Activated CD4-positive, alpha-beta memory T cell treated with anti-CD3 and anti-CD28 coated beads for 36 hours (primary cell): Measurements from ENCODE around the gene GSK3B. TPM values are rescaled to one million over a fixed set of nuclear protein-coding genes. Genes with fewer than 3 reads are reported as not detected.

Experiments
- CTCF ChIA-PET: fragments of 350-600 bp; sonication (Branson Sonifier 250); formaldehyde crosslinking; loops from one replicate; lab custom pipeline; 2021; ENCODE audit warnings: antibody characterized with exemption, inconsistent platforms; lab: Charles Lee
- POLR2A ChIA-PET: fragments of 350-600 bp; sonication (Branson Sonifier 250); formaldehyde crosslinking; loops from one replicate; lab custom pipeline; 2021; ENCODE audit warnings: antibody characterized with exemption; lab: Charles Lee
- DNase-seq: peaks from one replicate; pipeline ENCODE4 v3.0.0-alpha.2; 2020
- H3K27ac Mint-ChIP-seq: one replicate; pipeline ENCODE4 v1.8.0; 2021; ENCODE audit warnings: mixed read lengths
- H3K27me3 Mint-ChIP-seq: one replicate; pipeline ENCODE4 v1.8.0; 2021; ENCODE audit warnings: mixed read lengths
- H3K36me3 Mint-ChIP-seq: one replicate; pipeline ENCODE4 v1.8.0; 2021; ENCODE audit warnings: mixed read lengths
- H3K4me1 Mint-ChIP-seq: one replicate; pipeline ENCODE4 v1.8.0; 2021; ENCODE audit warnings: low read depth, mixed read lengths
- H3K4me3 Mint-ChIP-seq: one replicate; pipeline ENCODE4 v1.8.0; 2021; ENCODE audit warnings: mild to moderate bottlenecking, mixed read lengths
- H3K9me3 Mint-ChIP-seq: one replicate; pipeline ENCODE4 v1.8.0; 2021; ENCODE audit warnings: mixed read lengths
- intact Hi-C: fragments of 100-400 bp; cut with micrococcal nuclease; formaldehyde crosslinking; loops from one replicate; pipeline ENCODE4 v1.15.1; 2023
- total RNA-seq, 2 experiments: library from RNA; stranded (reverse); gene quantifications; one replicate each; pipeline ENCODE4 v1.2.3, GENCODE V29; 2021

The GSK3B gene
- total RNA-seq, 2 experiments from 2014 or later = 25.5 to 27.1 TPM

- CTCF ChIA-PET = no interaction called here
- H3K36me3 Mint-ChIP-seq = no peaks in the 10 kb centered on the region
- intact Hi-C loops = no loop called here
- peaks cover 3% of the 10 kb centered on the region for H3K27me3 Mint-ChIP-seq
- H3K27ac Mint-ChIP-seq = no peak overlapping the region
- no peaks in the 10 kb centered on the region for H3K9me3 Mint-ChIP-seq
- POLR2A ChIA-PET = no interaction called here
- no peaks in the 10 kb centered on the region for H3K4me1 Mint-ChIP-seq
- no peak overlapping the region for H3K4me3 Mint-ChIP-seq
- no peak for DNase-seq
These were observed 297.5 kb downstream of the GSK3B start for GRCh38 chr3:119796785-119797184.

GRCh38 chr3:119796368-119796767 is 297.9 kb downstream of the GSK3B start:
- intact Hi-C loops = no loop called here
- CTCF ChIA-PET = no interaction called here
- no peaks in the 10 kb centered on the region for H3K9me3 Mint-ChIP-seq
- DNase-seq = no peak
- no peak overlapping the region for H3K27ac Mint-ChIP-seq
- H3K36me3 Mint-ChIP-seq = no peaks in the 10 kb centered on the region
- peaks cover 3% of the 10 kb centered on the region for H3K27me3 Mint-ChIP-seq
- H3K4me3 Mint-ChIP-seq = no peak overlapping the region
- POLR2A ChIA-PET = no interaction called here
- no peaks in the 10 kb centered on the region for H3K4me1 Mint-ChIP-seq

- no peaks in the 10 kb centered on the region for H3K4me1 Mint-ChIP-seq
- H3K36me3 Mint-ChIP-seq = no peaks in the 10 kb centered on the region
- H3K27me3 Mint-ChIP-seq = peaks cover 3% of the 10 kb centered on the region
- H3K9me3 Mint-ChIP-seq = no peaks in the 10 kb centered on the region
- POLR2A ChIA-PET = no interaction called here
- no peak overlapping the region for H3K4me3 Mint-ChIP-seq
- intact Hi-C loops = no loop called here
- no peak overlapping the region for H3K27ac Mint-ChIP-seq
- CTCF ChIA-PET = no interaction called here
- DNase-seq = no peak
These were observed 298.4 kb downstream of the GSK3B start for GRCh38 chr3:119795849-119796248.

- H3K36me3 Mint-ChIP-seq = no peaks in the 10 kb centered on the region
- DNase-seq = no peak
- ChIA-PET CTCF (no interaction called here), POLR2A (no interaction called here)
- H3K9me3 Mint-ChIP-seq = no peaks in the 10 kb centered on the region
- no peak overlapping the region for H3K27ac Mint-ChIP-seq
- H3K4me3 Mint-ChIP-seq = no peak overlapping the region
- intact Hi-C loops = no loop called here
- H3K4me1 Mint-ChIP-seq = no peaks in the 10 kb centered on the region
- peaks cover 3% of the 10 kb centered on the region for H3K27me3 Mint-ChIP-seq
These were observed 299.2 kb downstream of the GSK3B start for GRCh38 chr3:119794971-119795612.

GRCh38 chr3:119794401-119794800 is 299.8 kb downstream of the GSK3B start:
- H3K27ac Mint-ChIP-seq = no peak overlapping the region
- DNase-seq = no peak
- CTCF ChIA-PET = no interaction called here
- H3K4me3 Mint-ChIP-seq = no peak overlapping the region
- POLR2A ChIA-PET = no interaction called here
- intact Hi-C loops = no loop called here
- no peaks in the 10 kb centered on the region for H3K36me3 Mint-ChIP-seq
- peaks cover 2% of the 10 kb centered on the region for H3K9me3 Mint-ChIP-seq
- H3K4me1 Mint-ChIP-seq = no peaks in the 10 kb centered on the region
- peaks cover 3% of the 10 kb centered on the region for H3K27me3 Mint-ChIP-seq

- Mint-ChIP-seq H3K4me1 (no peaks in the 10 kb centered on the region), H3K4me3 (no peak overlapping the region), H3K9me3 (peaks cover 4% of the 10 kb centered on the region), H3K27ac (no peak overlapping the region), H3K27me3 (peaks cover 1% of the 10 kb centered on the region), H3K36me3 (no peaks in the 10 kb centered on the region)
- POLR2A ChIA-PET = no interaction called here
- DNase-seq = no peak
- intact Hi-C loops = no loop called here
- CTCF ChIA-PET = interaction anchor here (0.6 kb wide), 1 partner anchor 131 kb away, joined by 3 read pairs; no protein-coding TSS in a partner anchor
These were observed 302.0 kb downstream of the GSK3B start for GRCh38 chr3:119792270-119792669.

DNA sequence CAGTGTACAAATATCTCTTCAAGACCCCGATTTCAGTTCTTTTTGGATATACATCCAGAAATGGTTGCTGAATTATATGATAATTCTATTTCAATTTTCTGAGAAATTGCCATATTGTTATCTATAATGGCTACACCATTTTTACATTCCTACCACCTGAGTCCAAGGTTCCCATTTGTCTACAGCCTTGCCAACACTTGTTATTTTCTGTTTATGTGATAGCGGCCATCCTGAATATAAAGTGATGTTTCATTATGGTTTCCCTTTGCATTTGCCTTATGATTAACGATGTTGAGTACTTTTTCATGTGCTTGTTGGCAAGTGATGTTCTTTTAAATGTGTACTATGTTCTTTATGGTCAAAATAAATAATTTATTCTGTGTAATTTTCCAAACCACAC is 303.9 kb downstream of the GSK3B start:
- H3K4me1 Mint-ChIP-seq = no peaks in the 10 kb centered on the region
- intact Hi-C loops = no loop called here
- ChIA-PET POLR2A (no interaction called here), CTCF (no interaction called here)
- DNase-seq = no peak
- peaks cover 4% of the 10 kb centered on the region for H3K9me3 Mint-ChIP-seq
- H3K4me3 Mint-ChIP-seq = no peak overlapping the region
- no peaks in the 10 kb centered on the region for H3K36me3 Mint-ChIP-seq
- H3K27ac Mint-ChIP-seq = no peak overlapping the region
- H3K27me3 Mint-ChIP-seq = peaks cover 1% of the 10 kb centered on the region

DNA sequence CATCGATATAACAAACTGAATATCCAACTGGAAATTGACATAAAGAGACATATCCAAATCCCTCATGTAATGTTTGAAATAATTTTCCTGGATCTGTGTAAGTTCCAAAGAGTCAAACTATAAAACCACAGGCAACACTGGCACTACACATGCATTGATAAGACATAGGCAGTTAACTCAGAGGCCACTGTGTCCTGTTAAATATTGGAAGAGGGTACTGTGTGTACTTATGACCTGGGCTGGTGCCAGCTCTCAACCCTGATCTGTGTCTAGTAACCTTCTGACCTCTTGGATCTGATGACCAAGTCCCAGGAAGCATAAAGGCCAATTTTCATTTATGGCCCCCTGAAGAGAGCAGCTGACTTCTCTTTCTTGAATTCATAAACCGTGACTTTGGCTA is 307.8 kb downstream of the GSK3B start:
- Mint-ChIP-seq H3K9me3 (peaks cover 4% of the 10 kb centered on the region), H3K27me3 (no peaks in the 10 kb centered on the region), H3K4me1 (no peaks in the 10 kb centered on the region), H3K27ac (no peak overlapping the region), H3K36me3 (no peaks in the 10 kb centered on the region), H3K4me3 (no peak overlapping the region)
- ChIA-PET POLR2A (no interaction called here), CTCF (no interaction called here)
- intact Hi-C loops = no loop called here
- no peak for DNase-seq

GRCh38 chr3:119783883-119784282 is 310.4 kb downstream of the GSK3B start:
- POLR2A ChIA-PET = no interaction called here
- CTCF ChIA-PET = no interaction called here
- no peaks in the 10 kb centered on the region for H3K36me3 Mint-ChIP-seq

DNA sequence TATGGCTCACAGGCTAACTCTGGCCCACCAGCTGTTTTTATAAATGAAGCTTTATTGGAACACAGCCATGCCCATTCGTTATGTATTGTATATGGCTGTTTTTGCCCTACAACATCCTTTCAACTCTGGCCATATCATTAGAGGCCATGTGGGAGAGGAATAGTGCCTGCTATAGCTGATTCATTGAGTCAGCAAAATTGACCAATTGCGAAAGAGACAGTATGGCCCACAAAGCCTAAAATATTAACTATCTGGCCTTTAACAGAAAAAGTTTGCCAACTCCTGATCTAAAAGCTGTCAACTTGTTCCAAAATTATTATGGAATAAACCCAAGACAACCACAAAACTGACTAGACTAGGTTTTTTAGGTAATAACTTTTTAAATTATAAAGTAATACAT is 311.0 kb downstream of the GSK3B start:
- DNase-seq = no peak
- Mint-ChIP-seq H3K4me3 (no peak overlapping the region), H3K4me1 (peaks cover 4% of the 10 kb centered on the region), H3K9me3 (no peaks in the 10 kb centered on the region), H3K27ac (no peak overlapping the region), H3K36me3 (no peaks in the 10 kb centered on the region), H3K27me3 (no peaks in the 10 kb centered on the region)
- intact Hi-C loops = no loop called here
- CTCF ChIA-PET = no interaction called here
- POLR2A ChIA-PET = no interaction called here

More at GRCh38 chr3:119783883-119784282, 310.4 kb downstream of the GSK3B start:
- intact Hi-C loops = no loop called here
- no peaks in the 10 kb centered on the region for H3K9me3 Mint-ChIP-seq
- no peak overlapping the region for H3K4me3 Mint-ChIP-seq
- DNase-seq = no peak
- peaks cover 4% of the 10 kb centered on the region for H3K4me1 Mint-ChIP-seq
- no peak overlapping the region for H3K27ac Mint-ChIP-seq
- no peaks in the 10 kb centered on the region for H3K27me3 Mint-ChIP-seq

- Mint-ChIP-seq H3K27ac (no peak overlapping the region), H3K4me1 (peaks cover 4% of the 10 kb centered on the region), H3K27me3 (no peaks in the 10 kb centered on the region), H3K9me3 (no peaks in the 10 kb centered on the region), H3K36me3 (no peaks in the 10 kb centered on the region), H3K4me3 (no peak overlapping the region)
- CTCF ChIA-PET = interaction anchor here (0.8 kb wide), 1 partner anchor 182 kb away, joined by 3 read pairs; no protein-coding TSS in a partner anchor
- DNase-seq = no peak
- intact Hi-C loops = no loop called here
- POLR2A ChIA-PET = no interaction called here
These were observed 311.8 kb downstream of the GSK3B start for GRCh38 chr3:119782460-119782859.

- POLR2A ChIA-PET = no interaction called here
- intact Hi-C loops = no loop called here
- CTCF ChIA-PET = no interaction called here
- DNase-seq = no peak
- Mint-ChIP-seq H3K9me3 (peaks cover under 1% of the 10 kb centered on the region), H3K4me1 (peaks cover 4% of the 10 kb centered on the region), H3K27me3 (no peaks in the 10 kb centered on the region), H3K27ac (no peak within 1 kb of the TSS), H3K4me3 (no peak within 1 kb of the TSS), H3K36me3 (no peaks in the 10 kb centered on the region)
These were observed 312.7 kb downstream of the GSK3B start, which contains the start of gene NR1I2 for GRCh38 chr3:119781330-119782198. Gene NR1I2, plus strand, starts transcription at chr3:119782101.
